ENCODE measurements around the gene SLC12A6.
"Not testable (repeated sequence)": the region's sequence is repeated elsewhere in the genome, so short reads cannot be mapped to it uniquely, and the experiment has no call there.

The SLC12A6 gene

GRCh38 chr15:34337557-34338306 is at the start of gene SLC12A6:
Gene SLC12A6 (minus strand): TSS chr15:34337781. CDS start chr15:34336680, 1,101 bp downstream.
- H3K27ac ChIP-seq (ENCODE audit: poor library complexity, severe bottlenecking), result peak within 1 kb of the TSS; percentile 10
- H3K36me3 ChIP-seq (ENCODE audit: low read depth), result peaks cover 39% of the 10 kb centered on the region
- ATAC-seq (ENCODE audit: low read depth) (peak; percentile 94), DNase-seq (ENCODE audit: low spot score) (peak; percentile 98)
- TF ChIP-seq CTCF (IDR thresholded peaks at IDR 0.05; ENCODE audit: poor library complexity, severe bottlenecking), result peak; percentile 1
- peaks cover 26% of the 10 kb centered on the region for H3K4me1 ChIP-seq (ENCODE audit: insufficient read depth, poor library complexity, severe bottlenecking)
- H3K4me3 ChIP-seq (ENCODE audit: severe bottlenecking), result peak within 1 kb of the TSS; percentile 79
- no peaks in the 10 kb centered on the region for H3K9me3 ChIP-seq (ENCODE audit: severe bottlenecking)
- H3K27me3 ChIP-seq (ENCODE audit: insufficient read depth, poor library complexity, severe bottlenecking), result no peaks in the 10 kb centered on the region

- H3K4me1 ChIP-seq (ENCODE audit: insufficient read depth, poor library complexity, severe bottlenecking), result not testable (repeated sequence)
These were observed 44.4 kb upstream of the SLC12A6 start for GRCh38 chr15:34381829-34382521.

GRCh38 chr15:34380491-34380890 is 42.9 kb upstream of the SLC12A6 start:
- not testable (repeated sequence) for H3K27ac ChIP-seq (ENCODE audit: poor library complexity, severe bottlenecking); H3K4me1 ChIP-seq (ENCODE audit: insufficient read depth, poor library complexity, severe bottlenecking); H3K4me3 ChIP-seq (ENCODE audit: severe bottlenecking); H3K27me3 ChIP-seq (ENCODE audit: insufficient read depth, poor library complexity, severe bottlenecking); H3K36me3 ChIP-seq (ENCODE audit: low read depth); H3K9me3 ChIP-seq (ENCODE audit: severe bottlenecking); ATAC-seq (ENCODE audit: low read depth)
- DNase-seq (ENCODE audit: low spot score), result peak; percentile 8

More at GRCh38 chr15:34381829-34382521, 44.4 kb upstream of the SLC12A6 start:
- not testable (repeated sequence) for H3K36me3 ChIP-seq (ENCODE audit: low read depth); DNase-seq (ENCODE audit: low spot score); ATAC-seq (ENCODE audit: low read depth); H3K9me3 ChIP-seq (ENCODE audit: severe bottlenecking); H3K4me3 ChIP-seq (ENCODE audit: severe bottlenecking); H3K27me3 ChIP-seq (ENCODE audit: insufficient read depth, poor library complexity, severe bottlenecking); H3K27ac ChIP-seq (ENCODE audit: poor library complexity, severe bottlenecking)

- no peak overlapping the region for H3K27ac ChIP-seq (ENCODE audit: poor library complexity, severe bottlenecking)
- no peak for TF ChIP-seq CTCF (IDR thresholded peaks at IDR 0.05; ENCODE audit: poor library complexity, severe bottlenecking)
- no peak overlapping the region for H3K4me3 ChIP-seq (ENCODE audit: severe bottlenecking)
- DNase-seq (ENCODE audit: low spot score) (no peak), ATAC-seq (ENCODE audit: low read depth) (no peak)
- no peaks in the 10 kb centered on the region for H3K9me3 ChIP-seq (ENCODE audit: severe bottlenecking)
- H3K36me3 ChIP-seq (ENCODE audit: low read depth), result peaks cover 9% of the 10 kb centered on the region
- no peaks in the 10 kb centered on the region for H3K27me3 ChIP-seq (ENCODE audit: insufficient read depth, poor library complexity, severe bottlenecking)
- no peaks in the 10 kb centered on the region for H3K4me1 ChIP-seq (ENCODE audit: insufficient read depth, poor library complexity, severe bottlenecking)
These were observed 39.3 kb upstream of the SLC12A6 start for GRCh38 chr15:34376856-34377255.

- peak; percentile 6 for DNase-seq (ENCODE audit: low spot score)
- ATAC-seq (ENCODE audit: low read depth); H3K4me3 ChIP-seq (ENCODE audit: severe bottlenecking); H3K4me1 ChIP-seq (ENCODE audit: insufficient read depth, poor library complexity, severe bottlenecking); H3K27me3 ChIP-seq (ENCODE audit: insufficient read depth, poor library complexity, severe bottlenecking); H3K9me3 ChIP-seq (ENCODE audit: severe bottlenecking); H3K36me3 ChIP-seq (ENCODE audit: low read depth); H3K27ac ChIP-seq (ENCODE audit: poor library complexity, severe bottlenecking): not testable (repeated sequence)
These were observed 38.0 kb upstream of the SLC12A6 start for GRCh38 chr15:34375541-34375940.

GRCh38 chr15:34374816-34375215 is 37.2 kb upstream of the SLC12A6 start:
- H3K4me1 ChIP-seq (ENCODE audit: insufficient read depth, poor library complexity, severe bottlenecking), result no peaks in the 10 kb centered on the region
- no peaks in the 10 kb centered on the region for H3K27me3 ChIP-seq (ENCODE audit: insufficient read depth, poor library complexity, severe bottlenecking)
- H3K36me3 ChIP-seq (ENCODE audit: low read depth), result peaks cover 3% of the 10 kb centered on the region; the same call in 1 of the 2 replicates
- no peak for DNase-seq (ENCODE audit: low spot score)
- TF ChIP-seq CTCF (IDR thresholded peaks at IDR 0.05; ENCODE audit: poor library complexity, severe bottlenecking), result no peak
- no peak overlapping the region for H3K27ac ChIP-seq (ENCODE audit: poor library complexity, severe bottlenecking)
- no peak overlapping the region for H3K4me3 ChIP-seq (ENCODE audit: severe bottlenecking)
- ATAC-seq (ENCODE audit: low read depth), result no peak
- no peaks in the 10 kb centered on the region for H3K9me3 ChIP-seq (ENCODE audit: severe bottlenecking)
